Measurements from ENCODE around the gene PHLDA3.
A peak's percentile ranks its signal among the peaks of the same experiment; 100 is the strongest.

GRCh38 chr1:201503397-201504176 lies 34.6 kb upstream of the PHLDA3 start:
- TF ChIP-seq POLR2A (IDR thresholded peaks at IDR 0.05): peak; percentile 72 to 78
- peak; percentile 99 for TF ChIP-seq POLR2AphosphoS5 (IDR thresholded peaks at IDR 0.05)
- TF ChIP-seq CTCF (IDR thresholded peaks at IDR 0.05): no peak
- TF ChIP-seq EP300 (IDR thresholded peaks at IDR 0.05): peak; percentile 86

All from gastroesophageal sphincter (tissue), 3 donors.